Measurements from ENCODE around the gene KHSRP.

- TF ChIP-seq, protein P1, sequence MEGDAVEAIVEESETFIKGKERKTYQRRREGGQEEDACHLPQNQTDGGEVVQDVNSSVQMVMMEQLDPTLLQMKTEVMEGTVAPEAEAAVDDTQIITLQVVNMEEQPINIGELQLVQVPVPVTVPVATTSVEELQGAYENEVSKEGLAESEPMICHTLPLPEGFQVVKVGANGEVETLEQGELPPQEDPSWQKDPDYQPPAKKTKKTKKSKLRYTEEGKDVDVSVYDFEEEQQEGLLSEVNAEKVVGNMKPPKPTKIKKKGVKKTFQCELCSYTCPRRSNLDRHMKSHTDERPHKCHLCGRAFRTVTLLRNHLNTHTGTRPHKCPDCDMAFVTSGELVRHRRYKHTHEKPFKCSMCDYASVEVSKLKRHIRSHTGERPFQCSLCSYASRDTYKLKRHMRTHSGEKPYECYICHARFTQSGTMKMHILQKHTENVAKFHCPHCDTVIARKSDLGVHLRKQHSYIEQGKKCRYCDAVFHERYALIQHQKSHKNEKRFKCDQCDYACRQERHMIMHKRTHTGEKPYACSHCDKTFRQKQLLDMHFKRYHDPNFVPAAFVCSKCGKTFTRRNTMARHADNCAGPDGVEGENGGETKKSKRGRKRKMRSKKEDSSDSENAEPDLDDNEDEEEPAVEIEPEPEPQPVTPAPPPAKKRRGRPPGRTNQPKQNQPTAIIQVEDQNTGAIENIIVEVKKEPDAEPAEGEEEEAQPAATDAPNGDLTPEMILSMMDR (IDR thresholded peaks at IDR 0.05; ENCODE audit: low read length), result no peak
- TF ChIP-seq EZH2 (IDR thresholded peaks at IDR 0.05; ENCODE audit: borderline replicate concordance, low read length), result no peak
These were observed 18.2 kb downstream of the KHSRP start for GRCh38 chr19:6406401-6406800.
